NCI-H226 (cell line): Measurements from ENCODE around the gene SDK1.

Experiments used
- DNase-seq: peaks from one replicate; pipeline ENCODE4 v3.0.0-alpha.2; 2015

Gene SDK1

GRCh38 chr7:4170997-4171786, 870.1 kb downstream of the SDK1 start:
- no peak for DNase-seq

DNA sequence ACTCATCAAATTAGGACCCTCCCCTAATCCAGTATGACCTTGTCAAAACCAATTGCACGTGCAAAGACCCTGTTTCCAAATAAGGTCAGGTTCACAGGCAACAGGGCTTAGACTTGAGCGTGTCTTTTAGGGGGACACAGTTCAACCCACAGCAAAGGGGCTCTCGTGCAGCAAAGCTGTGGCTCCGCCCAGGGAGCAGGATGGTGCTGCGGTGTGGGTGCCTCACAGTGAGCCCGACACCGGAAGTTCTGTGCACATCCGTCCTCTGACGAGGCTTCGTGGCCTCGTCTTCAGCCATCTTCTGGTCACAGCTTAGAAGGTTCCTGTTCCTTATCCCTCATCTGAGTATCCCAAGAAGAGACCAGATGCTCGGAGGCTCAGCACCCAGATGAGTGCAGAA, 871.8 kb downstream of the SDK1 start:
- DNase-seq, result no peak

DNA sequence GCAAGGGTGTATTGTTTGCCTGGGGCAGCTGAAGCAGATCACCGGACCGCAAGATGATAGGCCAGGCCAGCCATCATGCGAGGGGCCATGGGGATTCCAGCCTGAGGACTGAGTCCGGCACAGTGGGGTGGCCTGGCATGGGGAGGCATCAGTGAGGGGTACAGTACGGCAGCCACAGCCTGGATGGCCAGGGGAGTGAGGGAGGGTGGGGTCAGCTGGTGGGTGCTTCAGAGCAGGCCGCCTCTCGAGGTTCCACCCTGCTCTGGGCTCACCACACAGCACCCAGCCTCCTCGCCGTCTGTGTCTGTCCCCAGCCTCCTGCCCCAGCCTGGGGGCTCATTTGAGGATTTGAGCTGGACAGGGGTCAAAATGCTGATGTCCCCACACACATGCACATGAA, 872.6 kb downstream of the SDK1 start:
- no peak for DNase-seq

DNA sequence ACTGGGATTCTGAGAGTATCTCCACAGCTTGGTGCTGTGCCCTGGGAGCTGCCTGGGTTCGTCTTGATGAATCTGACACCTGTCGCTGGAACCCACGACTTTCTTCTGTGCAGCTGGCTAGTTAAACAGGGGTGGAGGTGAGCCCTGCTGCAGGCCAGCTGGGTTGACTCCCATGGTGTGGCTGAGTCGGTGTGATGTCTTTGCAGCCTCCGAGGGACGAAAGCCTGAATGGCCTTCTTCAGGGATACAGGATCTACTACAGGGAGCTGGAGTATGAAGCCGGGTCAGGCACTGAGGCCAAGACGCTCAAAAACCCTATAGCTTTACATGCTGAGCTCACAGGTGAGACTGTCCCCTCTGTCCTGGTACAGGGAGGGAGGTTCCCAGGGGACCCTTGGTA, 873.0 kb downstream of the SDK1 start:
- DNase-seq, result no peak

GRCh38 chr7:4174451-4174850, 873.4 kb downstream of the SDK1 start:
- DNase-seq, result no peak

GRCh38 chr7:4174884-4175283, 873.8 kb downstream of the SDK1 start:
- no peak for DNase-seq

DNA sequence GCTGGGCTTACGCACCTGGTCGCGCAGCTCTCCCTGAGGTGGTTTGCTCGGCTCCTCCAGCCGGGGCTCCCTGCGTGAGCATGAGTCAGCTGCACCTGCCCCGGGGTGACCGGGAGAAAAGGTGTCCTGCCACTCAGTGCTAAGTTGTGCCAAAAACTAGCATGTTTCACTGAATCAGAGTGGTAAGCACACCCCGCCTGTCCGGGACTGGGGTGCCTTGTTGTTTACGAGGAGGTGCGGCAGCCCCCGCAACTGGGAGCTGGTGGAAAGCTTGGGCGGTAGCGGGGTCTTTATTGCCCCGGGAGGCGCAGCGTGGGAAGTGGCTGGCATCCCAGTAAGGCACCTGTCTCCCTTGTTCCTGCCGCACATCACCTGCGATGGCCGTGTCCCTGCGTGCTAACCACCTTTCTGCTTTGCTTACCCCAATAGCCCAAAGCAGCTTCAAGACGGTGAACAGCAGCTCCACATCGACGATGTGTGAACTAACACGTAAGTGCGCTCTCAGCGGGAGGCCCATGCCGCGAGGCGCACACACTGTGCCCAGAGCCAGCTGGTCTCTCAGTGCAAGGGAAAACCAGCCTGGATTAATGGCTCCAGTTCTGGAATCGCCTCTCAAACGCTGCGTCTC, 874.4 kb downstream of the SDK1 start:
- DNase-seq, result no peak

DNA sequence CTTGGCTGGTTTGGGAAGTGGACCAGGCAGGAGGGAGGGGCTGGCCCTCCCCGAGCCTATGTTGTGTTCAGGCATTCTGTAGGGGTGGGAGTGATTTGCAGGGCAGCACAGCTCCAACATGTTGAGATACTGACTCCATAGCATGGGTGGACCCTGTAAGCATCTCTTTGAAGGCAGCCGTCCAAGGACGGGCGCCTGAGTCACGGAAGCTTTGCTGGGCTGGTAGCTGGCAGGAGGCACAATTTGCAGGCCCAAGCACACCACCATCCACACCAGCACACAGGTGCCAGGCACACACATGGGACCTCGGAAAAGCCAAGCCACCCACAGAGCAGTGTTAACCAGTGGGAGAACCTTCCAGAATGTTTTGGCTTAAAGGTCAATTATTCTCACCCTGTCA, 875.9 kb downstream of the SDK1 start:
- DNase-seq, result no peak

DNA sequence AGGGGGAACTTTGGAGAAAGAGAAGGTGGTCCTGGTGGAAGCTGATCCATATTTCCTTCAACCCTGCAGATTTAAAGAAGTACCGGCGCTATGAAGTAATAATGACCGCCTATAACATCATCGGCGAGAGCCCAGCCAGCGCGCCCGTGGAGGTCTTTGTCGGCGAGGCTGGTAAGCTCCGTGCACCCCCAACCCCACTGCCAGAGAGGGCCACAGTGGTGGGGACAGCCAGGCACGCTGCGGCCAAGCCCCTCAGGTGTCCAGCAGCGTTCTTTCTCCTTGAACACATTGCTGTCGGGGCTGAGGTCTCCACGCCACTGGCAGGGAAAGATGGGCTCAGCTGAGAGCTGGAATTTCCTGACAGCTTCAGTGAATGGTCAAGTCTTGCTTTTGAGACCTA, 877.4 kb downstream of the SDK1 start:
- no peak for DNase-seq

DNA sequence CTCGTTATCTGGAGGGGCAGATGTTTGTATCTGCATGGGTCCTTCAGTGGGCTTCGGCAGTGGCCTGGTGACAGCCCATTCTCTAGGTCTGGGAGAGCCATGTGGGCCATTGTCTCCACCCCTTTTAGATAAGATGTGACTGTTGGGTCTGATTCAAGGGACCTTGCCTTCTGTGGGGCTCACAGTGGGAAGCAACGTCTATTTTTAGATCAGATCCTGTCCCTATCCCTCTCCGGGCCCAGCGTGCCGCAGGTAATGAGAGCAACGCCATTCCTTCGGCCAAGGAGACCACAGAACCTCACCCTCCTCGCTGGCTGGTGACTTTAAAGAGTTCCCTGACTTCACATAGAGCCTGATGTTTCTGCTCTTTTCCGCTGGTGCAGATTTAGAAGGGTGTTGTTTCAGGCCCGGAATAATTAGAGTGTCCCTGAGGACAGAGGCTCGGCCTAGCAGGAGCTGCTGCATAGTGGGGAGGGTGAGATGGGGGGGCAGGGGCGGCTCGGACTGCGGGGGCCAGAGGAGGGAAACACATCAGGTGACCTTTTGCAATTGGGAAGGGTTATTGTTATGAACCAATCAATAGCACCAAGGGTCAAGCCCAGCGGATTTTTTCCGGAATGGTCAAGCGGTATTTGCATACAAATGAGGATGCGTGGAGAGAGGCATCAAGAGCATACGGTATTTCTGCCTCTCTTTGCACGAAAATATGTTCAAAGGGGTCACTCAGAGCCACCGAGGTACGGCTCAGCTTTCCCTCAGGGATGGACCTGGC, 878.0 kb downstream of the SDK1 start:
- no peak for DNase-seq

GRCh38 chr7:4179688-4180380, 878.8 kb downstream of the SDK1 start:
- no peak for DNase-seq

- DNase-seq, result no peak
Observed at GRCh38 chr7:4181446-4181845, 880.4 kb downstream of the SDK1 start.

DNA sequence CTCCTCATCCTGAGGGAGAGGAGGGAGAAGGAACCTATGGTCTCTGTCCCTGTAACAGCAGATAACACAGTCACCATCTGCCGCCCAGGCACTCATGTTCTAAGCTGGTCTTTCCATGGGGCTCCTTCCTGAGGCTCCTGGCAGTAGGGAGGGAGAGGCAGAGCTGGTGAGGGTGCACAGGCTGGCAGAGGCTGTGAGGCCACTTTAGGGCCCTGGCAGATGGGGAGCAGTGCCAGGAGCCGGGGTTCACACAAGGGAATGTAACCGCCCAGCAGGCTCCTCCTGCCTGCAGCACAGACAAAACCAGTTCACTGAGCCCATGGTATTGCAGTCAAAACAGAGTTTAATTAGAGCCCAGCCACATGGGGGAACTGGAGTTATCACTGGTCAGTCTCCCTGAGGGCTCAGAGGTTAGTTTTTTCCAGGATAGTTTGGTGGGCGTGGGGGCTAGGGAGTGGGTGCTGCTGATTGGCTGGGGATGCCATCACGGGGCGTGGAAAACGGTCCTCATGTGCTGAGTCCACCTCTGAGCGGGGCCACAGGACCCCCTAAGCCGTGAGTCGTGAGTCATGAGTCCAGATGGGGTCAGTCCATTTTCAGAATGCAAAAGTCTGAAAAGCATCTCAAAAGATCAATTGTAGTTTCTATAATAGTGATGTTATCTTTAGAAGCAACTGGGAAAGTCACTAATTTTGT, 881.7 kb downstream of the SDK1 start:
- no peak for DNase-seq

GRCh38 chr7:4184653-4185052, 883.6 kb downstream of the SDK1 start:
- DNase-seq, result no peak

GRCh38 chr7:4185136-4185535, 884.1 kb downstream of the SDK1 start:
- no peak for DNase-seq

DNA sequence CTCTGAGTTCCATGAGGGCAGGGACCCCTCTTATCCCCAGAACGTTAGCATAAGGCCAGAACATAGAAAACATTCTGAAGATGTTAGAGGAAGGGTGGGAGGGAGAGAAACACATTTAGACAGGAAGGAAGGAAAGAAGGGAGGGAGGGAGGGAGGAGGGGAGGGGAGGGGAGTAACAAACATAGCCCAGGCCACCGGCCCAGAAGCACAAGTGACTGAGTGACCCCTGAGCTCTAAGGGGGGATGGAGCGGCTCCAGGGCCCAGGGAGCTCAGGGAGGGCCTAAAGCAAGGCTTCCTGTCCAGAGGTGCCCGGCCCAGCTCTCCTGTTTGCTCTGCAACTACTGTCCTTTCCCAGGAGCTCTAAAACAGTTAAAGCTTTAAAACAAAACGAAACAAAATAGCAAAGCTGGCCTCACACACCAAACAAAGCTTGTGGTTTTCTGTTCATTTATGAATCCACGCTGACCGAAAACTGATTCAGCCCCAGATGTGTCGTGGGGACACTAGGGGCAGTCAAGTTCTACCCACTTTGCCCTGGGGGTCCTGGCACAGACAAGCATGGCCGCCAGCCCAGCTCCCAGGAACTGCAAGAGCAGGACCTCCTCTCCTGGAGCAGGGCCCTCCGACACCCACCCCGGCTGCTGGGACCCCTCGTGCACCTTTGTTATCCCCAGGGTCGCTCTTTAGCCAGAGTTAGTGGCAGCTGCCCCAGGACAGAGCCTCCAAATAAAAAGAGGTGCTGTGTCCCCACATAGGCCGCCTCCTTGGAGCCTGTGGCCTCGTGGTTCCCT, 884.9 kb downstream of the SDK1 start:
- DNase-seq, result no peak

- DNase-seq, result no peak
Observed at GRCh38 chr7:4186513-4186780, 885.4 kb downstream of the SDK1 start.

DNA sequence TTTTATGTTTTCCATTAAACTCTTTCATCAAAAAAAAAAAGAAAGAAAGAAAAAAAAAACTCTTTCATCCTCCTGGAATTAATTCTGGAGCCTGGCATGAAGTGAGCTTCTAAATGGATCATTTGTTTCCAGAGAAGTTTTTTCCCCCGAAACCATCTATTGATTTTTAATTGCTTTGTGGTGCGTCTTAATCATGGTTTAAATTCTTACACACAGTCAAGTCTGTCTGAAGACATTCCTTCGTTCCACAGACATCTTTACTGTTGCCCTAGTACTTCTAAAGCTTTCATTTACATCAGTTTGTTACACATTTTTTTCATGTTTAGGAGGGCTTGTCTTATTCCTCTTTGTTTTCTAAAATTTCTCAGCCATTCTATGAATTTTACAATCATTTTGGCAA, 887.6 kb downstream of the SDK1 start:
- no peak for DNase-seq

- DNase-seq, result no peak
Observed at GRCh38 chr7:4189131-4189570, 888.1 kb downstream of the SDK1 start.

DNA sequence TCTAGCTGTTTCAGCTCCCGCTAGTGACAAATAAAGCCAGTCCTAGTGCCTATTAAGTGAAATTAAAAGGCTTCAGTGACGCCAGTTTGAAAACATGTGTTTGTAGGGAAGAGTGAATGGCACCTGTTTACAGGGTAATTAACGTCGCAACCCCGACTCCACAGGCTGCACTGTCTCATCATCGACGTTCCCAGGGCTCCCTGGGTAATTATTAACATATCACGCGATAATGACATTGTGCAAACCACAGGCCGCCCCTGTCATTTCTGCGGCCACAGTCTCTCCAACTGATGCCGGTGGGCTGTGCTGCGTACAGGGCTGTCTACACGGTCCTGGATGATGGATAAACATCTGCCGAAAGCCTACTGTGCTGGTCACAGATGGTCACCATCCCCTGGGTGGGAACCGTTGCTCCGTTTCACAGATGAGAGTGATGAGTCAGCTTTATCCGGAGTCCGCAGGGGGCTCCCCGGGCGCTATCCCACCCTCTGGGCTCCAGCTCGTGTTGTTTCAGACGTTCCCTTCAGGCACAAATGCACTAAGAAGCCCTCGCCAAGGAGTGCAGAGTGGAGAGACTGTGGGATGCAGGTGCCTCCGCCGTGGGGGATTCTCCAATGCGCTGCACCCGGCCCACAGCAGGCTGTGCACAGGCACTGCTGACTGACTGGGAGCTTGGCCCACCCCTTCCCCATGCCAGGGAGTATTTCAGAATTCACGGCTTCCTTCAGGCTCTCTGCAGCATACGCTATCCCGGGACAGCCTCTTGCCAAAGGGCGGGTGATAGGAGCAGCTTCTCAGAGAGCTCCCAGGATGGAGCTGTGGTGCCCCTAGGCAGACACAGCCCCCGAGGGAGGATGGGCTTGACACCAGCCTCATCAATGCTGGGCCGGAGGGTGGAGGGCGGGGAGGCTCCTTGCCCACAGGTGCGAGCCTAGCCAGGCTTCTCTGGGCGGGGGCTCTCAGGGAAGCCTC, 889.2 kb downstream of the SDK1 start:
- DNase-seq, result no peak

DNA sequence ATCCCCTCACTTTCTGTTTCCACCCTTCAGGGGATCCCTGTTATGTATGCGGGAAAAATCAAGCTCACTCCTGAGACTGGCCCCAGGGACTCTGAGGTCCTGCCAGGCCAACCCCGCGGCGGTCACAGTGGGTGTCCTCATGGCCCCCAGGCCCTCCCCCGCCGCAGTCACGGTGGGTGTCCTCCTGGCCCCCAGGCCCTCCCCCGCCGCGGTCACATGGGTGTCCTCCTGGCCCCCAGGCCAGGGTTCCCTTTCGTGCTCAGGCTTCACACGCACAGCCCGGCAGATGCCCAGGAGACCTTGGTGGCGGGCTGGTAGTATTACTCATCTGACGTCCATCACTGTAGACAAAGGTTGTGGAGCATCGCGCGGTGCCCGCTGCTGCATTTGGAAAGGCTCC, 890.0 kb downstream of the SDK1 start:
- DNase-seq, result no peak
